HFFc6 (cell line): Measurements from ENCODE around the gene RIPK3. TPM values are rescaled to one million over a fixed set of nuclear protein-coding genes. Genes with fewer than 3 reads are reported as not detected.
A peak's percentile ranks its signal among the peaks of the same experiment; 100 is the strongest.

Source experiments
- DNase-seq: peaks from one replicate; pipeline ENCODE4 v3.0.0-alpha.2; 2018
- H3K27ac Mint-ChIP-seq: 2 replicates; pipeline ENCODE4 v1.8.0; 2020; ENCODE audit warnings: mild to moderate bottlenecking, mixed read lengths
- H3K27me3 Mint-ChIP-seq: 2 replicates; pipeline ENCODE4 v1.8.0; 2021; ENCODE audit warnings: mild to moderate bottlenecking, moderate library complexity, mixed read lengths; ENCODE audit not compliant: insufficient read depth
- H3K36me3 Mint-ChIP-seq: 2 replicates; pipeline ENCODE4 v1.8.0; 2021; ENCODE audit warnings: low read depth, mixed read lengths
- H3K4me1 Mint-ChIP-seq: 2 replicates; pipeline ENCODE4 v1.8.0; 2020; ENCODE audit warnings: low read depth, mixed read lengths
- H3K4me3 Mint-ChIP-seq: 2 replicates; pipeline ENCODE4 v1.8.0; 2020; ENCODE audit warnings: mild to moderate bottlenecking, moderate library complexity, mixed read lengths
- H3K9me3 Mint-ChIP-seq: 2 replicates; pipeline ENCODE4 v1.8.0; 2020; ENCODE audit warnings: mild to moderate bottlenecking, mixed read lengths
- CTCF ChIP-seq: fragments of 200-600 bp; sonication (generic); IDR thresholded peaks from 2 replicates; pipeline ENCODE4 v1.5.0; 2021; ENCODE audit warnings: antibody characterized with exemption, mild to moderate bottlenecking
- total RNA-seq, 6 experiments: library from RNA; stranded (reverse); fragmentation: NEBNext Ultra II Directional; extraction: Animal tissue kit (Norgen Biotek cat#: 25700); gene quantifications; 2 replicates in 1 of 6; 3 replicates in 5 of 6; pipeline ENCODE4 v1.2.3, GENCODE V29; 2021

RIPK3 gene
- total RNA-seq, 6 experiments from 2014 or later = not detected

GRCh38 chr14:24334431-24335291 lies 5.1 kb downstream of the RIPK3 start, which contains the start of gene ADCY4:
Gene ADCY4, minus strand, starts transcription at chr14:24335071. Its CDS starts 419 bp downstream, at chr14:24334652.
- Mint-ChIP-seq H3K4me1 (peaks cover 18% of the 10 kb centered on the region), H3K9me3 (no peaks in the 10 kb centered on the region), H3K27ac (no peak within 1 kb of the TSS), H3K4me3 (peak within 1 kb of the TSS; percentile 87), H3K36me3 (no peaks in the 10 kb centered on the region), H3K27me3 (peaks cover 45% of the 10 kb centered on the region)
- DNase-seq = no peak
- no peak for TF ChIP-seq CTCF

- Mint-ChIP-seq H3K36me3 (no peaks in the 10 kb centered on the region), H3K9me3 (no peaks in the 10 kb centered on the region), H3K27me3 (peaks cover 29% of the 10 kb centered on the region), H3K27ac (no peak overlapping the region), H3K4me3 (peak overlapping the region; percentile 44; the same call in 1 of the 2 replicates), H3K4me1 (peaks cover 18% of the 10 kb centered on the region)
- DNase-seq = peak; percentile 39
- TF ChIP-seq CTCF = peak; percentile 81
These were observed 7.4 kb downstream of the RIPK3 start for GRCh38 chr14:24332268-24332993.

GRCh38 chr14:24331731-24332267 lies 8.0 kb downstream of the RIPK3 start:
- H3K4me3 Mint-ChIP-seq = peak overlapping the region; percentile 44; the same call in 1 of the 2 replicates
- H3K27me3 Mint-ChIP-seq = peaks cover 25% of the 10 kb centered on the region
- H3K4me1 Mint-ChIP-seq = peaks cover 18% of the 10 kb centered on the region
- H3K9me3 Mint-ChIP-seq = no peaks in the 10 kb centered on the region
- DNase-seq = no peak
- H3K36me3 Mint-ChIP-seq = no peaks in the 10 kb centered on the region
- TF ChIP-seq CTCF = no peak
- H3K27ac Mint-ChIP-seq = no peak overlapping the region

- no peaks in the 10 kb centered on the region for H3K36me3 Mint-ChIP-seq
- H3K27ac Mint-ChIP-seq = no peak overlapping the region
These were observed 8.7 kb downstream of the RIPK3 start for GRCh38 chr14:24330973-24331674.

More at GRCh38 chr14:24330973-24331674, 8.7 kb downstream of the RIPK3 start:
- no peaks in the 10 kb centered on the region for H3K9me3 Mint-ChIP-seq
- H3K27me3 Mint-ChIP-seq = peaks cover 20% of the 10 kb centered on the region
- TF ChIP-seq CTCF = no peak
- no peak overlapping the region for H3K4me3 Mint-ChIP-seq
- DNase-seq = no peak
- peaks cover 18% of the 10 kb centered on the region for H3K4me1 Mint-ChIP-seq
